GM12878 (cell line): Measurements from ENCODE around the gene CNIH2. TPM values are rescaled to one million over a fixed set of nuclear protein-coding genes. Genes with fewer than 3 reads are reported as not detected.

ENCODE experiments used
- ATAC-seq: fragments of 200-7000 bp; cut with Tn5 transposase; 3 replicates; pipeline ENCODE4 v1.9.1; 2020; ENCODE audit warnings: mild to moderate bottlenecking, moderate library complexity
- Bru-seq: library from RNA; stranded (reverse); fragments of 400-500 nt; gene quantifications from one replicate; lab custom pipeline; 2021; lab: Mats Ljungman, UMichigan
- BruChase-seq, 2 experiments: library from RNA; stranded (reverse); fragments of 400-500 nt; gene quantifications; one replicate each; lab custom pipeline; 2021; lab: Mats Ljungman, UMichigan
- BruUV-seq: library from RNA; stranded (reverse); fragments of 400-500 nt; replicated peaks from 2 replicates; lab custom pipeline; 2021; lab: Mats Ljungman, UMichigan
- CTCF ChIA-PET: fragments of 300-600 bp; sonication (Branson Sonifier 250); formaldehyde crosslinking; extraction: SDS; loops from one replicate; lab custom pipeline; 2021; ENCODE audit warnings: inconsistent platforms; lab: Yijun Ruan, JAX
- POLR2A ChIA-PET: fragments of 350-600 bp; formaldehyde crosslinking; extraction: SDS; loops from one replicate; lab custom pipeline; 2021; ENCODE audit warnings: inconsistent platforms; lab: Charles Lee
- RAD21 ChIA-PET: fragments of 300-600 bp; sonication (Branson Sonifier 250); formaldehyde crosslinking; loops from one replicate; lab custom pipeline; 2023; ENCODE audit warnings: antibody characterized with exemption; ENCODE audit not compliant: unreplicated experiment; lab: Charles Lee
- SMC1A ChIA-PET: fragments of 300-600 bp; sonication (Branson Sonifier 250); formaldehyde crosslinking; loops from one replicate; lab custom pipeline; 2023; ENCODE audit not compliant: unreplicated experiment, uncharacterized antibody; lab: Charles Lee
- DNase-seq: peaks from one replicate; pipeline ENCODE4 v3.0.0-alpha.2; 2011; ENCODE audit warnings: low read depth, low spot score
- FAIRE-seq: peaks from 3 replicates; lab custom pipeline; 2011; peaks lifted over from hg19 to GRCh38; lab: Jason Lieb, UNC
- H2AFZ ChIP-seq: 2 replicates; pipeline ENCODE4 v1.6.0; 2011; ENCODE audit warnings: low read depth, low read length, control low read depth; ENCODE audit not compliant: control insufficient read depth
- H3K27ac ChIP-seq: 2 replicates; pipeline ENCODE4 v1.5.1; 2011; ENCODE audit warnings: control low read depth; ENCODE audit not compliant: control insufficient read depth, insufficient read depth
- H3K27me3 ChIP-seq, 2 experiments: replicated peaks in 1 of 2; 2 replicates each; pipeline versions ENCODE4 v1.6.0 to v1.6.1; 2011; ENCODE audit warnings: low read length in 1 of 2; ENCODE audit not compliant: control insufficient read depth in 2 of 2, insufficient read depth in 2 of 2
- H3K36me3 ChIP-seq, 2 experiments: 2 replicates each; pipeline ENCODE4 v1.5.1; 2011; ENCODE audit warnings: low read length in 1 of 2; ENCODE audit not compliant: control insufficient read depth in 2 of 2, insufficient read depth in 2 of 2
- H3K4me1 ChIP-seq: 2 replicates; pipeline ENCODE4 v1.6.1; 2011; ENCODE audit warnings: mild to moderate bottlenecking, low read length, moderate library complexity, mixed read lengths; ENCODE audit not compliant: control insufficient read depth, insufficient read depth
- H3K4me2 ChIP-seq: 2 replicates; pipeline ENCODE4 v1.6.0; 2011; ENCODE audit warnings: control low read depth; ENCODE audit not compliant: control insufficient read depth, insufficient read depth
- H3K4me3 ChIP-seq: fragments of 200-600 bp; sonication (generic); 2 replicates; pipeline ENCODE4 v1.5.1; 2016
- H3K79me2 ChIP-seq: 2 replicates; pipeline ENCODE4 v1.6.0; 2011; ENCODE audit warnings: low read length; ENCODE audit not compliant: control insufficient read depth, insufficient read depth
- H3K9ac ChIP-seq: 2 replicates; pipeline ENCODE4 v1.8.0; 2011; ENCODE audit warnings: low read length, control low read depth, mixed read lengths; ENCODE audit not compliant: control insufficient read depth, insufficient read depth
- H3K9me3 ChIP-seq: replicated peaks from 3 replicates; pipeline ENCODE4 v1.5.1; 2011; ENCODE audit warnings: mild to moderate bottlenecking, low read length; ENCODE audit not compliant: control insufficient read depth, insufficient read depth
- H4K20me1 ChIP-seq: 2 replicates; pipeline ENCODE4 v1.6.0; 2011; ENCODE audit not compliant: control insufficient read depth, insufficient read depth
- CEBPB ChIP-seq, 2 experiments: fragments of 150-350 bp in 1 of 2; IDR thresholded peaks; 2 replicates each; pipeline ENCODE4 v1.6.1; 2012 to 2014; ENCODE audit warnings: low read depth in 2 of 2, low read length in 2 of 2, borderline replicate concordance in 1 of 2, inconsistent platforms in 1 of 2
- DPF2 ChIP-seq: fragments of 450-650 bp; IDR thresholded peaks from 2 replicates; pipeline ENCODE4 v1.6.1; 2017; ENCODE audit warnings: mild to moderate bottlenecking
- EGR1 ChIP-seq, 2 experiments: IDR thresholded peaks; 1 replicate in 1 of 2; 2 replicates in 1 of 2; pipeline ENCODE4 v1.6.1; 2011 to 2012; ENCODE audit warnings: low read depth in 2 of 2, low read length in 2 of 2, borderline replicate concordance in 1 of 2, mild to moderate bottlenecking in 1 of 2, moderate library complexity in 1 of 2
- IKZF1 ChIP-seq: fragments of 450-650 bp; conservative IDR thresholded peaks from 2 replicates; pipeline ENCODE4 v1.6.1; 2017; ENCODE audit warnings: antibody characterized with exemption, mild to moderate bottlenecking
- IKZF2 ChIP-seq, 2 experiments: fragments of 450-650 bp; IDR thresholded peaks; 2 replicates each; pipeline ENCODE4 v1.6.1; 2017; ENCODE audit warnings: mild to moderate bottlenecking in 2 of 2, moderate library complexity in 2 of 2
- LARP7 ChIP-seq: fragments of 450-650 bp; IDR thresholded peaks from 2 replicates; pipeline ENCODE4 v1.6.1; 2017; ENCODE audit warnings: mild to moderate bottlenecking
- MEF2A ChIP-seq: IDR thresholded peaks from 2 replicates; pipeline ENCODE4 v1.6.1; 2011; ENCODE audit warnings: low read depth, mild to moderate bottlenecking, low read length, moderate library complexity; ENCODE audit not compliant: insufficient read depth
- POLR2A ChIP-seq: IDR thresholded peaks from 2 replicates; pipeline ENCODE4 v1.6.1; 2011; ENCODE audit warnings: low read depth, mild to moderate bottlenecking, low read length
- POLR2AphosphoS2 ChIP-seq: IDR thresholded peaks from 2 replicates; pipeline ENCODE4 v1.6.1; 2011; ENCODE audit warnings: low read depth, mild to moderate bottlenecking, low read length, improper control_type of control experiment, moderate library complexity
- RB1 ChIP-seq: fragments of 450-650 bp; formaldehyde crosslinking; IDR thresholded peaks from 2 replicates; pipeline ENCODE4 v1.6.1; 2017; ENCODE audit warnings: mild to moderate bottlenecking, borderline replicate concordance
- USF2 ChIP-seq: IDR thresholded peaks from 2 replicates; pipeline ENCODE4 v1.6.1; 2011; ENCODE audit warnings: low read depth, low read length, improper control_type of control experiment, borderline replicate concordance
- ZNF687 ChIP-seq: fragments of 450-650 bp; IDR thresholded peaks from 2 replicates; pipeline ENCODE4 v1.6.1; 2017; ENCODE audit warnings: mild to moderate bottlenecking, moderate library complexity
- ZSCAN29 ChIP-seq: fragments of 450-650 bp; IDR thresholded peaks from 2 replicates; pipeline ENCODE4 v1.6.1; 2017; ENCODE audit warnings: mild to moderate bottlenecking, moderate library complexity
- WGBS: methylation state at CpG from one replicate; pipeline ENCODE4 v1.1.6; 2016; ENCODE audit warnings: low lambda C conversion rate; ENCODE audit not compliant: insufficient replicate concordance, insufficient coverage; ENCODE audit errors: missing lambda C conversion rate; 5-methylcytosine and 5-hydroxymethylcytosine counted together
- in situ Hi-C: fragments of 300-500 bp; cut with MboI; formaldehyde crosslinking; loops from 9 replicates; pipeline ENCODE4 v1.14.3; 2018; ENCODE audit warnings: mixed read lengths
- intact Hi-C: fragments of 100-400 bp; cut with micrococcal nuclease; formaldehyde crosslinking; loops from one replicate; pipeline ENCODE4 v1.14.2; 2022; ENCODE audit not compliant: unreplicated experiment
- long read RNA-seq, 2 experiments: library from polyadenylated mRNA; unstranded; transcript quantifications; one replicate each; pipeline ENCODE4 v2.0.0, GENCODE V29; 2019 to 2020
- polyA minus RNA-seq, 3 experiments: library from RNA; depleted of rRNA, polyadenylated mRNA; stranded (reverse); fragments of >200 nt; gene quantifications; 2 replicates each; pipeline ENCODE4 v1.2.3, GENCODE V29; 2011
- polyA plus RNA-seq, 11 experiments: library from polyadenylated mRNA; depleted of rRNA in 4 of 11; unstranded in 6 of 11; stranded (reverse) in 5 of 11; fragments of >200 nt; fragmentation: Nextera tagmentation in 4 of 11; fragmentation: Illumina TruSeq in 1 of 11; extraction: Ambion mirVana in 4 of 11; extraction: Trizol in 1 of 11; gene quantifications; 1 replicate in 1 of 11; 2 replicates in 10 of 11; pipeline versions ENCODE4 v1.2.1 to v1.2.3, GENCODE V29; 2011 to 2016; ENCODE audit warnings: inconsistent platforms in 2 of 11, missing spikeins in 2 of 11, low read depth in 1 of 11
- total RNA-seq, 4 experiments: library from RNA; depleted of rRNA in 3 of 4; stranded (reverse); fragments of >200 nt in 3 of 4; fragmentation: Illumina TruSeq in 1 of 4; extraction: Trizol in 1 of 4; gene quantifications; 2 replicates each; pipeline versions ENCODE4 v1.2.1 to v1.2.3, GENCODE V29; 2013 to 2021

CNIH2 gene
- total RNA-seq (2013; cell fraction: nucleolus; rRNA removed): 0.32 and 0.58 TPM in 2 replicates
- 0.38 and 0.62 TPM in 2 replicates for total RNA-seq (2014; rRNA removed)
- total RNA-seq (2014; rRNA removed; fragmentation: Illumina TruSeq; extraction: Trizol): 0.23 and 0.27 TPM in 2 replicates
- 1.2 and 2.0 TPM in 2 replicates for total RNA-seq (2021)
- 0.29 TPM for polyA plus RNA-seq (2011; ENCODE audit: low read depth)
- polyA plus RNA-seq (2011; rRNA removed): 0.73 and 0.76 TPM in 2 replicates
- polyA plus RNA-seq (2011; cell fraction: cytosol; rRNA removed): 0.90 and 1.0 TPM in 2 replicates
- polyA plus RNA-seq (2011; cell fraction: nucleus; rRNA removed): 2.7 and 2.9 TPM in 2 replicates
- polyA plus RNA-seq (2012): 0.77 and 0.97 TPM in 2 replicates
- polyA plus RNA-seq (2014; fragmentation: Illumina TruSeq; extraction: Trizol): 0.82 and 0.90 TPM in 2 replicates
- polyA plus RNA-seq (2014; fragmentation: Nextera tagmentation; extraction: Ambion mirVana): under 1 TPM in 1 of 2 experiments, not detected in 1; 0.07 TPM
- 1.0 and 1.3 TPM in 2 replicates for polyA plus RNA-seq (2014; rRNA removed)
- polyA plus RNA-seq (2016; fragmentation: Nextera tagmentation; extraction: Ambion mirVana): under 1 TPM in 1 of 2 experiments, not detected in 1; 0.19 TPM
- polyA minus RNA-seq (2011; rRNA and poly(A)+ RNA removed): 1.1 TPM in 1 of 2 replicates, not detected in the other
- not detected in 2 replicates for polyA minus RNA-seq (2011; cell fraction: cytosol; rRNA and poly(A)+ RNA removed)
- polyA minus RNA-seq (2011; cell fraction: nucleus; rRNA and poly(A)+ RNA removed): 0.24 and 0.57 TPM in 2 replicates
- percentile 43 among the genes with signal in this experiment for Bru-seq, nascent RNA
- percentile 50 among the genes with signal in this experiment for BruChase-seq, experiment 1, labeled RNA remaining after a 6-hour chase
- BruChase-seq, experiment 2, labeled RNA remaining after a 2-hour chase: percentile 48 among the genes with signal in this experiment
- long read RNA-seq, experiment 1: 0 reads
- long read RNA-seq, experiment 2: 0 reads

DNA sequence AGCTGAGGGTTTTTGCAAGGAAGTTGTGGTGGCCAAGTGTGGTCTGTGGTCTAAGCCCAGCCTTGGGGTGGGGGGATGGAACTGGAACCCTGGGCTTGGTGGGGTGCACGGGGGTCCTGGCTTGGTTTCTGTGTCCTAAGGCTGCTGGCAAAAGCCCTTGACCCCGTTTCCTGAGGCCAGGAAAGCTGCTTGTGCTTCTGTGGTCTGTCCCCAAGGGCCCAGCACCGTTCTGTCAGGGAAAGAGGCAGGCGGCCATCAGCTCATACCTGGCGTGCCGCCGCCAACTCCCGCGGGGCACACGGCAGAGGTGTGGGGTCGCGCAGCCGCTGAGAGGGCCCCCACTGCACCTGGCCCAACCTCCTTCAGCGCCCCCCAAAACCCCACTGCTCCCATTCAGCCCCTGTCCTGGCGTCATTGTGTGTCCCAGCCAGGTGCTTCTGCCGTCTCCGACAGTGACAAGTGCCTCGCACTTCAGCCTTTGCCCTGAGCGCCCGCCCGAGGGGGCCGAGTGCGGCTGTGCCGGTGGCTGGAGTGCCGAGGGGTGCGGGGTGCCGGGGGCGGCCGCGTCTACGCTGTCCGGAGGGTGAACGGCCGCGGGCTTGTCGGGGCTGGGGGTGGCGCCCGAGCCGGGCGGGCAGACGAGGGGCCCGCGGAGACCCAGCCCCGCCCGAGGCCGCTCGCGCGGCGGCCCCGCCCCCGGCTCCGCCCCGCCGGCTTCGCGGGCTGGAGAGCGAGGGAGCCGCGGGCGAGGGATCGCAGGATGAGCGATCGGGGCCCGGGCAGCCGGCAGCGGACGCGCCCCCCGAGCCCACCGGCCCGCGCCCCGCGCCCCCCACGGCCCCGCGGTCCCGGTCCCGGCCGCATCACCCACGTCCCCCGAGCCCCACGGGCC, at the start of gene CNIH2:
CNIH2 (plus strand) TSS at position 705 of the 892 bp plus-strand sequence. CDS start 282 bp downstream, outside the sequence.
- H3K36me3 ChIP-seq: peaks cover 9 to 24% of the 10 kb centered on the region in 2 experiments
- no peak within 1 kb of the TSS for H2AFZ ChIP-seq
- H4K20me1 ChIP-seq: no peaks in the 10 kb centered on the region; the same call in 1 of the 2 replicates
- under 1% methylated on average over 30 of the region's 84 CpGs for WGBS
- no peak within 1 kb of the TSS; the same call in 1 of the 2 replicates for H3K9ac ChIP-seq
- intact Hi-C loops (no loop called here), in situ Hi-C loops (no loop called here)
- no peaks in the 10 kb centered on the region for H3K9me3 ChIP-seq
- SMC1A ChIA-PET: interaction anchor here (1.0 to 1.1 kb wide), 2 partner anchors 10 to 11 kb away, joined by 3 to 4 read pairs; partner anchors contain the start of gene YIF1A
- H3K4me2 ChIP-seq: peak within 1 kb of the TSS; percentile 69
- no peaks in the 10 kb centered on the region for H3K27me3 ChIP-seq
- BruUV-seq: no TSS peak
- peaks cover 8% of the 10 kb centered on the region for H3K4me1 ChIP-seq
- ATAC-seq (peak; percentile 56), FAIRE-seq (peak; percentile 35), DNase-seq (no peak)
- CTCF ChIA-PET: interaction anchor here (1.3 kb wide), 1 partner anchor 19 kb away, joined by 3 read pairs; no protein-coding TSS in a partner anchor
- POLR2A ChIA-PET: no interaction called here
- RAD21 ChIA-PET: no interaction called here
- no peak within 1 kb of the TSS for H3K27ac ChIP-seq
- H3K4me3 ChIP-seq: no peak within 1 kb of the TSS; the same call in 1 of the 2 replicates
- H3K79me2 ChIP-seq: no peaks in the 10 kb centered on the region
- TF ChIP-seq CEBPB (IDR thresholded peaks at IDR 0.05; ENCODE audit: borderline replicate concordance in 1 of 2, low read depth in 2 of 2, low read length in 2 of 2) (no peak), IKZF1 (peak; percentile 19; the same call in 1 of the 2 replicates), USF2 (no peak), ZNF687 (no peak), POLR2A (peak; percentile 54; the same call in 1 of the 2 replicates), EGR1 (IDR thresholded peaks at IDR 0.05; ENCODE audit: borderline replicate concordance in 1 of 2, low read depth in 2 of 2, low read length in 2 of 2) (0 out of 3 replicates have a peak, but pooled peaks of 1 of the 2 experiments have one; percentile 11), IKZF2 (IDR thresholded peaks at IDR 0.05) (peak in 1 of 2 experiments; percentile 13; a peak in 1 of 4 replicates), MEF2A (no peak), POLR2AphosphoS2 (0 out of 2 replicates have a peak, but pooled peaks have one; percentile 34), DPF2 (0 out of 2 replicates have a peak, but pooled peaks have one; percentile 52), RB1 (no peak), LARP7 (peak; percentile 50; the same call in 1 of the 2 replicates), ZSCAN29 (peak; percentile 96)
